ENCODE results near the gene ABCA3. TPM values are rescaled to one million over a fixed set of nuclear protein-coding genes. Genes with fewer than 3 reads are reported as not detected.
"Not testable (repeated sequence)": the region's sequence is repeated elsewhere in the genome, so short reads cannot be mapped to it uniquely, and the experiment has no call there.

ABCA3 gene
- total RNA-seq, 1 experiment from 2014 or later: 9.0 TPM

GRCh38 chr16:2242598-2242997, 97.9 kb downstream of the ABCA3 start:
- ChIA-PET POLR2A (ENCODE audit: low non-redundant PET) (no interaction called here), CTCF (no interaction called here)
- H3K9me3 ChIP-seq (ENCODE audit: low read depth, low read length, poor library complexity, severe bottlenecking): no peaks in the 10 kb centered on the region
- H3K27ac ChIP-seq (ENCODE audit: low read depth, low read length, poor library complexity, severe bottlenecking): no peak overlapping the region
- H3K4me1 ChIP-seq (ENCODE audit: insufficient read depth, low read length, poor library complexity, severe bottlenecking): no peaks in the 10 kb centered on the region
- TF ChIP-seq EZH2 (IDR thresholded peaks at IDR 0.05; ENCODE audit: borderline replicate concordance, low read depth, low read length, poor library complexity, severe bottlenecking) (no peak), CTCF (conservative IDR thresholded peaks at IDR 0.05; ENCODE audit: low read depth, low read length) (no peak)
- no peaks in the 10 kb centered on the region for H3K27me3 ChIP-seq (replicated peaks; ENCODE audit: insufficient read depth, low read depth, low read length, poor library complexity)
- H3K4me3 ChIP-seq (ENCODE audit: low read depth, low read length, poor library complexity, severe bottlenecking): no peak overlapping the region
- H3K36me3 ChIP-seq (ENCODE audit: insufficient read depth, low read length, poor library complexity, severe bottlenecking): peaks cover 48% of the 10 kb centered on the region
- intact Hi-C loops (cut with micrococcal nuclease; ENCODE audit: unreplicated experiment): no loop called here
- no peak for DNase-seq (ENCODE audit: low spot score)
- no TSS peak for BruUV-seq (replicated peaks)

- H3K36me3 ChIP-seq (ENCODE audit: insufficient read depth, low read length, poor library complexity, severe bottlenecking): peaks cover 38% of the 10 kb centered on the region
- H3K9me3 ChIP-seq (ENCODE audit: low read depth, low read length, poor library complexity, severe bottlenecking); H3K27me3 ChIP-seq (replicated peaks; ENCODE audit: insufficient read depth, low read depth, low read length, poor library complexity); H3K4me1 ChIP-seq (ENCODE audit: insufficient read depth, low read length, poor library complexity, severe bottlenecking); H3K27ac ChIP-seq (ENCODE audit: low read depth, low read length, poor library complexity, severe bottlenecking); H3K4me3 ChIP-seq (ENCODE audit: low read depth, low read length, poor library complexity, severe bottlenecking); DNase-seq (ENCODE audit: low spot score); POLR2A ChIA-PET (ENCODE audit: low non-redundant PET); CTCF ChIA-PET; intact Hi-C loops (cut with micrococcal nuclease; ENCODE audit: unreplicated experiment): not testable (repeated sequence)
- BruUV-seq (replicated peaks): TSS peak; percentile 22
These were observed 100.2 kb downstream of the ABCA3 start for GRCh38 chr16:2240331-2240730.

- Histone ChIP-seq H3K4me1 (ENCODE audit: insufficient read depth, low read length, poor library complexity, severe bottlenecking) (no peaks in the 10 kb centered on the region), H3K4me3 (ENCODE audit: low read depth, low read length, poor library complexity, severe bottlenecking) (no peak overlapping the region), H3K27ac (ENCODE audit: low read depth, low read length, poor library complexity, severe bottlenecking) (no peak overlapping the region), H3K9me3 (ENCODE audit: low read depth, low read length, poor library complexity, severe bottlenecking) (no peaks in the 10 kb centered on the region), H3K27me3 (replicated peaks; ENCODE audit: insufficient read depth, low read depth, low read length, poor library complexity) (no peaks in the 10 kb centered on the region), H3K36me3 (ENCODE audit: insufficient read depth, low read length, poor library complexity, severe bottlenecking) (peaks cover 35% of the 10 kb centered on the region)
- no peak for DNase-seq (ENCODE audit: low spot score)
- intact Hi-C loops (cut with micrococcal nuclease; ENCODE audit: unreplicated experiment): no loop called here
- POLR2A ChIA-PET (ENCODE audit: low non-redundant PET): no interaction called here
- BruUV-seq (replicated peaks): no TSS peak
- TF ChIP-seq EZH2 (IDR thresholded peaks at IDR 0.05; ENCODE audit: borderline replicate concordance, low read depth, low read length, poor library complexity, severe bottlenecking) (no peak), CTCF (conservative IDR thresholded peaks at IDR 0.05; ENCODE audit: low read depth, low read length) (no peak)
- CTCF ChIA-PET: interaction anchor here (0.5 kb wide), 1 partner anchor 16 kb away, joined by 5 read pairs; no protein-coding TSS in a partner anchor
These were observed 101.5 kb downstream of the ABCA3 start for GRCh38 chr16:2238838-2239675.
